GM18499 (cell line): Measurements from ENCODE around the gene SAP25.

Experiments
- ATAC-seq: cut with Tn5 transposase; IDR thresholded peaks from one replicate; pipeline ENCODE4 v1.9.1; 2021; ENCODE audit warnings: moderate number of reproducible peaks; ENCODE audit not compliant: insufficient read depth, unreplicated experiment

SAP25 gene

GRCh38 chr7:100573691-100574361, at the start of gene SAP25:
SAP25 (minus strand) TSS chr7:100573900; CDS start chr7:100573742, 158 bp downstream.
- ATAC-seq, result no peak

GRCh38 chr7:100621554-100621953, 47.9 kb upstream of the SAP25 start:
- ATAC-seq, result no peak

GRCh38 chr7:100620804-100621203, 47.1 kb upstream of the SAP25 start:
- ATAC-seq, result no peak

- no peak for ATAC-seq
Observed at GRCh38 chr7:100620239-100620638, 46.5 kb upstream of the SAP25 start.

GRCh38 chr7:100614308-100614861, 40.7 kb upstream of the SAP25 start:
- no peak for ATAC-seq

GRCh38 chr7:100613412-100614175, 39.9 kb upstream of the SAP25 start:
- ATAC-seq, result no peak

- ATAC-seq, result no peak
Observed at GRCh38 chr7:100612730-100613390, 39.2 kb upstream of the SAP25 start.

- peak; percentile 86 for ATAC-seq
Observed at GRCh38 chr7:100611983-100612729, 38.5 kb upstream of the SAP25 start, which contains the start of gene MOSPD3. MOSPD3 (plus strand) TSS chr7:100612540; CDS start chr7:100612792, 252 bp downstream.

GRCh38 chr7:100609958-100610357, 36.3 kb upstream of the SAP25 start:
- ATAC-seq, result no peak

- no peak for ATAC-seq
Observed at GRCh38 chr7:100607111-100607510, 33.4 kb upstream of the SAP25 start.

- ATAC-seq, result no peak
Observed at GRCh38 chr7:100606313-100606712, 32.6 kb upstream of the SAP25 start.

GRCh38 chr7:100604976-100605911, 31.5 kb upstream of the SAP25 start:
- ATAC-seq, result no peak

- ATAC-seq, result no peak
Observed at GRCh38 chr7:100604028-100604975, 30.6 kb upstream of the SAP25 start.

GRCh38 chr7:100603726-100604027, 30.0 kb upstream of the SAP25 start:
- no peak for ATAC-seq

GRCh38 chr7:100602889-100603725, 29.4 kb upstream of the SAP25 start:
- no peak for ATAC-seq

GRCh38 chr7:100600730-100601038, 27.0 kb upstream of the SAP25 start:
- ATAC-seq, result no peak

GRCh38 chr7:100599911-100600729, 26.4 kb upstream of the SAP25 start:
- ATAC-seq, result no peak
